Stromal cell of bone marrow (primary cell): Measurements from ENCODE around the gene TRIM47.

Experiments
- DNase-seq: peaks from one replicate; pipeline ENCODE4 v3.0.0-alpha.2; 2012; ENCODE audit warnings: low read depth

TRIM47 gene, protein sequence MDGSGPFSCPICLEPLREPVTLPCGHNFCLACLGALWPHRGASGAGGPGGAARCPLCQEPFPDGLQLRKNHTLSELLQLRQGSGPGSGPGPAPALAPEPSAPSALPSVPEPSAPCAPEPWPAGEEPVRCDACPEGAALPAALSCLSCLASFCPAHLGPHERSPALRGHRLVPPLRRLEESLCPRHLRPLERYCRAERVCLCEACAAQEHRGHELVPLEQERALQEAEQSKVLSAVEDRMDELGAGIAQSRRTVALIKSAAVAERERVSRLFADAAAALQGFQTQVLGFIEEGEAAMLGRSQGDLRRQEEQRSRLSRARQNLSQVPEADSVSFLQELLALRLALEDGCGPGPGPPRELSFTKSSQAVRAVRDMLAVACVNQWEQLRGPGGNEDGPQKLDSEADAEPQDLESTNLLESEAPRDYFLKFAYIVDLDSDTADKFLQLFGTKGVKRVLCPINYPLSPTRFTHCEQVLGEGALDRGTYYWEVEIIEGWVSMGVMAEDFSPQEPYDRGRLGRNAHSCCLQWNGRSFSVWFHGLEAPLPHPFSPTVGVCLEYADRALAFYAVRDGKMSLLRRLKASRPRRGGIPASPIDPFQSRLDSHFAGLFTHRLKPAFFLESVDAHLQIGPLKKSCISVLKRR

DNA sequence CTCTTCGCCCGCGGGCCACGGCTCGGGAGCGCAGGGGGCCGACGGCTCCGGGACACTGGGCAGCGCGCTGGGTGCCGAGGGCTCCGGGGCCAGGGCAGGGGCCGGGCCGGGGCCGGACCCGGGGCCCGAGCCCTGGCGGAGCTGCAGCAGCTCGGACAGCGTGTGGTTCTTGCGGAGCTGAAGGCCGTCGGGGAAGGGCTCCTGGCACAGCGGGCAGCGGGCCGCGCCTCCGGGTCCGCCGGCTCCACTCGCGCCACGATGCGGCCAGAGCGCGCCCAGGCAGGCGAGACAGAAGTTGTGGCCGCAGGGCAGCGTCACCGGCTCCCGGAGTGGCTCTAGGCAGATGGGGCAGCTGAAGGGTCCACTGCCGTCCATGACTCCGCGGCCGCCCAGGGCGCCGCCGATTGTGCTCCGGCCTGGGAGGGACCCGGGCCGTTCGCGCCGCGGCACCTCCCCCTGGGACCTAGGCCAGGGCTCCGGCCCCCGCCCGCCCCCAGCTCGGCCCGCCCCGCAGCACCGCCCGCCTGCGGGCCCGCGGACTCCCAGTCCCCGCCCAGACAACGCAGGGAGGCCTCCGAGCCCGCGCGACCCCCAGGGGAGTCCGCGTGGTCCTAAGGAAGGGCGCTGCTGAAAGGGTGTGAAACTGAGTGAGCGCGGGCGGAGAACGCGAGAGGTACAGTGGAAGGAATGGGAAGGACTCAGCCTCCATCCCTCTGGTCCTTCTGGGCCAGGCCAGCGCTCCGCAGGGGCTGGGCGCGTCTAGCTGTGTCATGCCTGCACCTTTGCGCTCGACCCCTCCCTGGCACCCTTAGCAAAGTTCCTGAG is at the start of gene TRIM47:
TRIM47 (minus strand) TSS at position 408 of the 825 bp plus-strand sequence; CDS start at position 375, 33 bp downstream.
- DNase-seq = peak; percentile 41

DNA sequence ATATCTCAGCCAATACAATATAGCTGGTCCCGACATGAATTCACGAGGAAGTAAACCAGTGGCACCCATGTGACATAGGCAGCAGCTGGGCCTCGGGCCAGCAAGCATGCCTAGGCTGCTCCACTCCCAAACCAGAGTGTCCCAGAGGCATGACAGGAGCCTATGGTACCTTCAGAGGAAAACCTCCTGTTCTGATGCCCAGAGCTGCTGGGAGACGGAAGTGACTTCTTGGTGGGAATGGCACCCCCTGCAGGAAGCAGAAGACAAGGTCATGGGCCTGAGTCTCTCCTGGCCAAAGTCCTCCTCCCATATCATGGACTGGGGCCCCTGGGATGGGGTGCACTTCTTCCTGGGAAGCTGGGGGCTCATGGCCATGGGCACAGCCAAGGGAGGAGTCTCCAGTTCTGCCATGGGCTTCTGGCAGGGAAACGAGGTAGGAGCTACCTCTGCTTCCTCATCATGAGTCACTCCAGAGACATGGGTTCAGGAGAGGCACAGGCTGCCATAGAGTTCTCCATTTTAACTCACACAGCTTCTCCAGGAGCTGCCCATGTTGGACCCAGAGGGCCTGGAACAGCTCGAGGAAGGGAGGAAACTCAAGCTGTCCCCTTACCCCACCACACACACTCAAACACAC is 49.0 kb upstream of the TRIM47 start:
- no peak for DNase-seq

DNA sequence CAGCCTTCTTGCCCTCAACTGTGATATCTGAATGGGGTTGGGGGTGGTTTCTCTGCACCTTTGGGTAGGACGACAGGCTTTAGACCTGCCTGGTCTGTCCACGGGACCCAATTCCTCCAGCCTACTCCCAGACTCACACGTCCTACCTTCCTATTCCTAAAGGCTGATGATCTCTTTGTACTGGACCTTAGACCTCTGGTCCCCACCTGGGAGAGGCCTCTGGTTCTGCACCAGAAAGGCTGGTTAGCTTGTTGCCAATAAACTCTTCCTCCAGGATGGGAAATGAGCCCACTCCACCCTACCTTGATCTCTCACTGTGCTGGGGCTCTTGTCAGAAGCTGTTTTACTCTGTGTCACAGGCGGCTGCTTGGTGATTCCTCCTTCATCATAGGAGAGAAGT is 48.1 kb upstream of the TRIM47 start:
- DNase-seq = no peak

DNA sequence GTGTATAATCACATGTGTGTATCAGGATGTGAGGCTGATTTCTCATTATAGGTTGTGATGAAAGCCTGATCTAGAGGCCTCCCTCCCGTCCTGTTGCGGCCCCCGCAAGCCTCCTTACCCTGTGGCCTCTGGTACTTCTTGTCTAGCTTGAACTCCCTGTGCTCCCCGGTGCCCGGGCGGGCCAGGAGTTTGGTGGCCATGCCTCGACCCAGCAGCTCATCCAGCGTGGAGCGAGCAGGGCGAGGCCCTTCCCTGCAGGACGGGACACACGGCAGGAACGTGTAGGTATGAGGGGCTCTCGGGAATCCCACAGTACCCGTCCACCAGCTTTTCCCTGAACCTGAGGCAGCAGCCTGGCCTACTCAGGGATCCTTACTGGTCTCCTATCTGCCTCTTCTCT is 47.5 kb upstream of the TRIM47 start:
- DNase-seq = no peak

DNA sequence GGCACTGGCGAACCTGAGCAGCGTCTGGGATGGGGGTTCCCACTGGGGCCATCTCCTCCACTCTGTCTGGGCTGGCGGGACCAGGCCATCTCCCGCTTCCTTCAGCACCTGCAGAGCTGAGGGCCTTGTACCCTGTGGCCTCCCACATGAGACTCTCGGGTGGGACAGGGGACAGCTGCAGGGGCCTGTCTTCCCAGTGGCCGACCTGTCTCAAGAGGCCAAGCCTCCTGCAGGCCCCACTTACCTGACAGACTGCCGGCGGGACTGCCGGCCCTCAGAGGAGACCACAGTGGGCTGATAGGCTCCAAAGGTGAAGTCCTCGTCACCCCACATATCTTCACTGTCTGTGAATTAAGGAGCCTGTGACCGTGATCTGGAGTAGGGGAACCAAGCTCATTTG is 46.7 kb upstream of the TRIM47 start:
- no peak for DNase-seq

DNA sequence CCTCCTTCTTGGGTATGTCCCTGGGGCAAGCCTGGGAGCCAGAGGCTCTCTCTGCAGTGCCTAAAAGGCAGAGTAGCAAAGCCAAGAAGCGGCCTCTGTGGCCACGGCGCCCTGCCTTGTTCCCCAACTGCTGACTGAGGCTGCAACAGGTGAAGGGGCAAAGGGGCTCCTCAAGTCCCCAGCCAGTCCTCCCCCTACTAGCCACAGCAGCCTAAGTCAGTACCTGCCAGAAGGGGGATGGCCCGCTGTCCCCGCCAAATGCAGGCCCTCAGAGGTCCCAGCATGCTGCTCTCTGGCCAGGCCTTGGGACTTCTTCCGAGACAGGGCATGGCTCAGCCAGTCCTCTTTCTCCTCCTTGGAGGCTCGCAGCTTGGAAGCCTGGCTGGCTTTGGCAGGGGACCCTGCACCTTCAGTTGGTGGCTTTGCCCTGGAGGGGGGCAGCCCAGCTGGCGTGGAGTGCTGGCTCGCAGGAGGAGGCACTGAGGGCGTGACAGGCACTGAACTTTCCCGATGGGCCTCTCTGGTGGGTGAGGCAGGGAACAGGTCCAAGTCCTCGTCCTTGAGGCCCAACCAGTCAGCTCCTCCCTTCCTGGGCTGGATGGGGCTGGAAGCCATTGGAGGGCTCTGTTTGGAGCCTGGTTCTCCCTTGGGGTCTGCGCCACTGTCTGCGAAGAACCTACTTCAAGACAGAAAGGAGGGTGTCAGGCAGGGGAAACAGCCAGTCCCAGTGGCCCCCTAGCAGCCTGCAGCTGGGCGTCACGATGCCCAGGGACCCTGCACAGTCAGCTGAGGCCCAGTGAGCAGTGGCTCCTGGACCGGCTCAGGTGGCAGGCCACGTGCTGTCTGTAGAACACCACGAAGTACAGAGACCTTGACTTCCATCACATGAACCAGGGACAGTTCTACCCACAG is 44.8 kb upstream of the TRIM47 start:
- no peak for DNase-seq

DNA sequence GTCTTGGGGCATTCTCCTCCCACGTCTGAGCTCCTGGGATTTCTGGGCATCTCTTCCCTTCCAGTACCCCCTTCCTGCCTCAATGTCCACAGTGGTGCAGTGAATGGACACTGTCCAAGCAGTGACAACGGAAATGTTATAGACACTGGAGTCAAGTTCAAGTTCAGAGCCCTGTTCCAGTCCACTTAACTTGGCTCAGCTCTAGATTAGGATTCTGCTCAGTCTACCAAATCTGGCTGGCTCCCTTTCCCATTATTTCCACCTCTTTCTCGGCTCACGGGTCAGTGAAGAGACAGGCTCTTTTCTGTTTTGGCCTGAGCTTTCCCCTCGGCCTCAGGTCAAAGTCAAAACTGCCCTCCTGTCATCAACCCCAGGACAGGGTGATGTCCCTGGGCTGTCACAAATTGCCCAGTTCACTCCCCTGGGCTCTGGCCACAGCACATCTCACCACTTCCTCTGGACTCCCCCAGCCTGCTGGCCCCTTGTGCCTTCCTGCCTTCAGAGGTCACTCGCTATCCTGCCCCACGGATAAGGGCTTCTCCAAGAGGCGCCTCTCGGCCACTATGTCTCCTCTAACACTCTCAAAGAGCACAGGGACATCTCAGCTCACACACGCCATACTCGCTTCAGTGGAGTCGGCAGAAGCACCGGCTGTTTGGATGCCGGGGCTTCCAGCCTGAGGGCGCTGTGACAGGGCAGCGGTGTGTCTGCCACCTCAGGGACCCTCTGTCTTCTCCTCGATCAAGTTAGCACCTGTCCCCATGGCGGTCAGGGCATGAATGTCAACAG is 44.0 kb upstream of the TRIM47 start:
- DNase-seq = no peak

DNA sequence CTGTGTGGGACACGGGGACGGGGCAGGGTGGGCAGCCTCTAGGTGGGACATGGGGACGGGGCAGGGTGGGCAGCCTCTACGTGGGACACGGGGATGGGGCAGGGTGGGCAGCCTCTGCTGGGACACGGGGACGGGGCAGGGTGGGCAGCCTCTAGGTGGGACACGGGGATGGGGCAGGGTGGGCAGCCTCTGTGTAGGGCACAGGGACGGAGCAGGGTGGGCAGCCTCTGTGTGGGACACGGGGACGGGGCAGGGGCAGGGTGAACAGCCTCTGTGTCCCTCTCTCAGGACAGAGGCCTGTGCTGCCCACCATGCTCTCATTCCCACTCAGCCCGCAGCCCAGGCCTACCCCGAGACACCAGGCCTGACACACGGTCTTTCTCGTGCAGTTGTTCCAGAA is 43.2 kb upstream of the TRIM47 start:
- no peak for DNase-seq

DNA sequence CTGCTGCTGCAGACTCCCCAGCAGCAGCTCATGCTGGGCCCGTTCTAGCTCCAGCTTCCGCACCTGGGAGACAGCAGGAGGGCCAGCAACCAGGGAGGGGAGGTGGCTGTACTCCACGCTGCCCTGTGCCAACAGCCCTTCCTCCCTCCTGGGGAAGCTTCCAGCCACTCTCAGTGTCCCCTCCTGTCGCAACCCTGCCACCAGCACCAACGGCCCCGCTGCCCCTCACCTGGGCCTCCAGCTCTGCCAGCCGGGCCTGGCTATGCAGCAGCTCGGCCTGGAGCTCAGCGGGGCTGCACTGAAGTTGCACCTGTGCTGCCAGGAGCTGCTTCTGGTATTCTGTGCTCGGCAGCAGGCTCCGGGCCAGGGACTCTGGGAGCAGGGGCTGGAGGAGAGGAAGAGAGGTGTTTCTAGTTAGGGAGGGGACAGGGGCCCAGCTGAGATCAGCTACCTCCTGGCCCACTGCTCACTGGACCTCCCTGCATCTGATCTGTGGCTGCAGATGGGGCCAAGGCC is 41.7 kb upstream of the TRIM47 start:
- DNase-seq = no peak

DNA sequence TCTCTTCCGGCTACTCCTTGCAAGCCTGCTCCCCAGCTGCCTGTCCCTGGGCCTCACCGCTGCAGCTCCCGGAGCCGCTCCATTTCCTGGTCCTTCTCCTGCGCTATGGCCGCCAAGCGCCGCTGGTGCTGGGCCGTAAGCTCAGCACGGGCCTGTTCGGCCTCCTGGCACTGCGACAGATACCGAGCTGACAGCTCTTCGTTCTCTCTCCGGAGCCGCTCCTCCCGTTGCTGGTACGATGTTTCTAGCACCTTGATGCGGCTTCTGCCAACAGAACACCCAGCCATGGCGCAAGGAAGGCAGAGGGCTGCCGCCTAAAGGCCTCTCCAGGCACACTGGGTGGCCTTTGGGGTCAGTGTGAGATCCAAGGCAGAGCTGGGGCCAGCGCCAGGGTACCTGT is 41.2 kb upstream of the TRIM47 start:
- no peak for DNase-seq

DNA sequence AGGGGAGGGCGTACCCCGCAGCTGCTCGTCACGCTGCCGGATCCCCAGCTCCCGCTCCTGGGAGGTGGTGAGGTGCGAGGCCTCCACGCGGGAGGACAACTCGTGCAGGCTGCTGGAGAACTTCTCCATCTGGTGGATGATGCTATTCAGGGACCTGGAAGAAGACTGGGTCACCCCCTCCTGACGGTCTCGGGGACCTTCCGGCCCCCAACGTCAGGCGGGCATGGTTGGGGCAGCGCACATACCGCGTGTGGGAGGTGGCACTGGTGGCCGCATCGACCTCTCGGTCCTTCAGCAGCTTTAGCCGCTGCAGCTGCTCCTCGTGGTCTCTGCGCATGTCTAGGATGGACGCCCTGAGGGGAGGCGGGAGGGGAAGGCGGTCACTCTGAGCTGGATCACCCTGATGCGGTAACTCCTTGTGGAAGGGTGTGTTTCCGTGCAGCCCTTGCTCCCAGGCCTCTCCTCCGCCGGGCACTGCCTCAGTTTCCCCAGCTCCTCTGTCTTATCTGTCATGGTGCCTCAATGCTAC is 39.6 kb upstream of the TRIM47 start:
- no peak for DNase-seq

DNA sequence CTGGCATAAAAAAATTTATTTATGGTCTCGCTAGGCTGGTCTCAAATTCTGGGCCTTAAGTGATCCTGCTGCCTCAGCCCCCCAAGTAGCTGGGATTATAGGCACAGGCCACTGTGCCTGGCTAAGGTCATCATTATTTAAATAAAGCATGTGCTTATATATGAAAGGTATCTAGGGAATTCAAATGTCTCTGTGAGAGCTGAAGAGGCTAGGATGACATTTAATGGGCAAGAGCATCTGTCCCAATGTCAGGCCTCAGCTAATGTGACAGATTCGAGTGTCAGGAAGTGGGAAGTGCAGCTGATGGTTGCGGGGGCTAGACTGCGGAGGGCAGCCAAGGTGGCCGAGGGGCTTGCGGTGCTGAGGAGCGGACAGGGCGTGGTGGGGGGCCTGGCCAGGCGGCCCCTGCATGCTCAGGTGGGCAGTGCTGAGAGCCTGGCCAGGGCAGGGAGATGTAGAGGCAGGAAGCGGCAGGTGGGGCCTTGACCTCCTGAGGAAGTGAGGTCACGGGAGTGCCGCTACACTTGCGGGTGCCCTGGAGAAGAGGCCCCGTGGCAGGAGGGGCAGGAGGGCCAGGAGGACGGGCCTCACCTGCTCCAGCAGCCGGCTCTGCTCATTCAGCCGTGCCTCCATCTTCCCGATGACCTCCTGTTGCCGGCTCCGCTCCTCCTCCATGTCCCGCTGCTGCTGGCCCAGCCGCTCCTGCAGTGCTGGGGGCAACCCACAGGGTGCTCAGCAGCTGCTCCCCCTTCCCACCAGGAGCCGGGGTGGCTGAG is 38.9 kb upstream of the TRIM47 start:
- no peak for DNase-seq

DNA sequence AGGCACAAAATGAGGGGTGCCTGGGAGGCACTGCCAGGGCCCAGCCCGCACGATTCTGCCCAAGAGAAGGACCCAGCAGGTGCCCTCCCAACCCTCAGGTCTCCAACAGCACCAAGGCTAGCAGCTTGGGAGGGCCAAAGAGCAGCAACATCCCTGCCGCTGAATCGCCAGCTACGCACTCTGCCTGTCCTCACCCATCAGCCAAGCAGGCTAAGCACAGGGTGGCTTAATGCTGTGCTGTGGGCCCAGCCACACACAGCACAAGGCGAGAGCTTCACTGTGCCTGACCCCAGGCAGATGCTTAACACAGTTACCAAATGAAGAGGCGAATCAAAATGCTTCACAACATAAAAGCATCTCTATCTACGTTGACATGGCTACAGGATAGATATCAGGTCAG is 36.9 kb upstream of the TRIM47 start:
- no peak for DNase-seq

DNA sequence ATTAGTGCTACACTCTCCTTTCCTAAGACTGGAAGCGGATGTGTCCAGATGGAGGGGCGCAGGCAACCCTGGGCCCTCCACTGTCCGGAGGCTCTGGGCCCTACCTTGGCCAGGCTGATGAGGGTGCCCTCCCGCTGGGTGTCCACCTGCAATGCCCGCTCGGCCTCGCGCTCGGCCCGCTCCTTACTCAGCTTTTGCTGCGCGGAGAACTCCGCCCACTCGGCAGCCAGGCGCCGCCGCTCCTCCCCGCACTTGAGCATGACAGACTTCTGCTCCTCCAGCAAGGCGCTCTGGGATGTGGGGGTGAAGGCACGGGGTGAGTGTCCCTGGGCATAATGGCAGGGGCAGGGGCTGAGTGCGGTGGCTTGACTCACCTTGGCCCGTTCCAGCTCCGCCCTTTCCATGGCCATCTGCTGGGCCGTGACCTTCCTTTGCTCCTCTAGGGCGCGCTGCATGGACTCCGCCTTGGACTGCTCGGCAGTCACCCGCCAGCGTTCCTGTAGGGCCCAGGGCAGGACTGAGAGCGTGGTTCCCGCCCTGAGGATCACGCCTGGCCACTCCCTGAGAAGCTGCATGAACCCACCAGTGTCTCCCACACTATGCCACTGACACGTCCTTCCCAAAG is 36.4 kb upstream of the TRIM47 start:
- no peak for DNase-seq

DNA sequence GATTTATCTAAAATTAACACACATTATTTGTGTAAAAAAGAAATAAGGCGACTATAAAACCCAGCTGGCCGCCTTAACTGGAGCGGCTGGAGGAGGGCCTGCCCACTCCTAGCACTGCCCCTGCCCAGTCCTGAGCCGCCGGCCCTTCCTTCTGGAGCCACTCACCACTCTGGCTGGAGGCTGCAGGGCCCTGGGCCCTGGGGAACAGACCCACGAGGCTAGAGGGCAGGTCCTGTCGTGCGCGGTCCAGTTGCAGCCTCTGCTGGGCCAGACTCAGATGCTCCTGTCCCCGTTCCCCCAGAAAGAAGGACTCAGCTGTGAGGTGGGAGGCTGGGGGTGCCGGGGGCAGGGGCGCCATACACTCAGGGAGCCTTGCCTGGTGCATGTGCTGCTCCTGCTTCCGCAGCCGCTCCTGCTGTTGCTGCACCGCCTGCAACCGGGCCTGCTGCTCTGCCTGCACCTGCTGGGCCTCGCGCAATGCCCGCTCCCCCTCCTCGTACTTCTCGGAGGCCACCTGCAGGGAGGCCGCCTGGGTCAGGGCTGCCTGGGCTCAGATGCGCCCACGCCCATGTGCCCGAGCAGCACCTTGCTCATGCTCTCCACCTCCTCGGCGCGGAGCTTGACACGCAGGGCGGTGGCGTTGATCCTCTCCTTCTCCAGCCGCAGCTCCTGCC is 35.3 kb upstream of the TRIM47 start:
- DNase-seq = no peak

DNA sequence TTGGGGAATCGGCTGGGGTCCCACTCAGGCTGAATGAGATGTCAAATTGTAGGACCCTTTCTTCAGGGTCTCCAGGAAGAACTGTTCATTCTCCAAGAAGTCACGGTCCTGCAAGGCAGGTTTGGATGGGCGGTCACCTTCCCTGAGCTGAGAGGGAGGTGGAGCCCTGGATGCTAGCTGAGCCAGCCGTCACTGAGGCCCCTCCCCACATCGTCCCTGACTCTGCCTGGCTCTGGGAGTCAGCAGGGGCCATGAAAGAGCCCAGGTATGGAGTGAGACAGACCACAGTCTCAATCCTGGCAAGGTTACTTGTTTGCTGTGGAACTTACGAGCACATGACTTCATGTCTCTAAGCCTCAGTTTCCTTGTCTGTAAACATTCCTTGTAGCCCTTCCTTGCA is 32.3 kb upstream of the TRIM47 start:
- no peak for DNase-seq

DNA sequence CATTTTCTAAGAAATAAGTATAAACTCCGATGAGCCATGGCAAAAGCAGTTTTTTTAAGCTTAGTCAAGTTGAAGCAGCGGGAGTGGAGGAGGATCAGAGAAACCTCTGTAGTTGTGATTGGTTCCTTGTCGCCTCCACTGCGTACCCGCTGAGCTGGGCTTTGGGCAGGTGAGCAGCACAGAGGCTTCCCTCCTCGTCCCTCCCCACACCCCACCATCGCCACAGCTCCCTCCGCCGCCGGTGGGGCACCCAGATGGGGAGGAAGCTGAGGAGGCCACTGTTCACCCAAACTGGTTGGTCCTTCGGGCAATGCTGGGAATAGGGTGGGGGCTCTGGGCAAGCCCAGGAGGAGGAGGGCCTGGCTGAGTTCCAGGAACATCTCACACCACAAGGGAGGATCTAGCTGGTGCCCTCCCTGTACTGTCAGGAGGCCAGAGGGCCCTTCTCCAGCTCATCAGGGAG is 31.5 kb upstream of the TRIM47 start:
- DNase-seq = no peak
